ENCODE results near the gene NCOR2. TPM values are rescaled to one million over a fixed set of nuclear protein-coding genes. Genes with fewer than 3 reads are reported as not detected.
A peak's percentile ranks its signal among the peaks of the same experiment; 100 is the strongest.

The NCOR2 gene
- total and polyA plus RNA-seq, 12 donors, result 16.9 to 243 (median 173) TPM

DNA sequence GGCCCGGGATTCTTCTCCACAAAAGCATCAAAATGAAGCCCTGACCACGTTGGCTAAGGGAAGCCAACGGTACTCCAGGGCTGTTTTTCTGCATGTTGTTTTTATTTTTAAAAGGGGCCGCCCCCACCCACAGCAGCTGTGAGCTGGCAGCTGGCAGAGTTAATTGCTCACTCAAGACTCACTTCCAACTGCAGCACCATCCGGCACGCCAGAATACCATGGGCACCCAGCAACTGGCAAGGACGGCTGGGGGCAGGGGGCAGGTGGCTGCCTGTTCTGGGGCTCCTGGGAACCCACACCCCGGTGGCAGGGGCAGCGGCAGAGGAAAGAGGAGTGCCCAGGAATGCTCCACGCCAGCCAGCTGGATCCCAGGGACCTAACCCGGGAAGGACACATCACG lies 44.3 kb downstream of the NCOR2 start:
- WGBS, 4 donors, result 42 to 50% (median 46%) methylated on average over 8 to 12 of the region's 12 CpGs
- intact Hi-C loops (cut with DNase I), result no loop called here
- DNase-seq, result no peak
- no peaks in the 10 kb centered on the region for H3K36me3 ChIP-seq (replicated peaks in 1 of 2)
- peaks cover 26 to 47% of the 10 kb centered on the region in 2 donors for H3K4me1 ChIP-seq (replicated peaks in 1 of 2)
- H3K27me3 ChIP-seq, result no peaks in the 10 kb centered on the region
- no peaks in the 10 kb centered on the region for H3K9me3 ChIP-seq (replicated peaks in 1 of 3)
- H3K27ac ChIP-seq, result peak overlapping the region in 1 of 5 donors; percentile 49
- no peak overlapping the region for H3K4me3 ChIP-seq
- no peak for TF ChIP-seq POLR2A (IDR thresholded peaks at IDR 0.05)
- TF ChIP-seq, protein P1, sequence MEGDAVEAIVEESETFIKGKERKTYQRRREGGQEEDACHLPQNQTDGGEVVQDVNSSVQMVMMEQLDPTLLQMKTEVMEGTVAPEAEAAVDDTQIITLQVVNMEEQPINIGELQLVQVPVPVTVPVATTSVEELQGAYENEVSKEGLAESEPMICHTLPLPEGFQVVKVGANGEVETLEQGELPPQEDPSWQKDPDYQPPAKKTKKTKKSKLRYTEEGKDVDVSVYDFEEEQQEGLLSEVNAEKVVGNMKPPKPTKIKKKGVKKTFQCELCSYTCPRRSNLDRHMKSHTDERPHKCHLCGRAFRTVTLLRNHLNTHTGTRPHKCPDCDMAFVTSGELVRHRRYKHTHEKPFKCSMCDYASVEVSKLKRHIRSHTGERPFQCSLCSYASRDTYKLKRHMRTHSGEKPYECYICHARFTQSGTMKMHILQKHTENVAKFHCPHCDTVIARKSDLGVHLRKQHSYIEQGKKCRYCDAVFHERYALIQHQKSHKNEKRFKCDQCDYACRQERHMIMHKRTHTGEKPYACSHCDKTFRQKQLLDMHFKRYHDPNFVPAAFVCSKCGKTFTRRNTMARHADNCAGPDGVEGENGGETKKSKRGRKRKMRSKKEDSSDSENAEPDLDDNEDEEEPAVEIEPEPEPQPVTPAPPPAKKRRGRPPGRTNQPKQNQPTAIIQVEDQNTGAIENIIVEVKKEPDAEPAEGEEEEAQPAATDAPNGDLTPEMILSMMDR (IDR thresholded peaks at IDR 0.05), result no peak

DNA sequence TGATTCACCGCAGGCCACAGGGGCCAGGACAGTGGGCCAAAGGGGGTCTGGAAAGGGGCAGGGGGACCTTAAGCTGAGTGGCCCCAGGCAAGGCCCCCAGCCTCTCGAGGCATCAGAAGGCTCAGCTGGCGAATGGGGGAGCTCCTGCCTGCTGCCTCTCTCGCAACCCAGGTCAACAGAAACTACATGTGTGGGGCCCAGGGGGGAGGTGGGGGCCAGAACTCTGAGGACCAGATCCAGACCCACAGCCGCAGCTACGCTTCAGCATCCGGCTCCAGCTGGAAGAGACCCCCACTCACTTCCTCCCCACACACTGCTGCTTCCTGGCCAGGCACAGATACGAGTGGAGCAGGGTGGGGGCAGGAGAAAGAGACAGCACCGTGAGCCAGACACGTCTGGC lies 46.5 kb downstream of the NCOR2 start:
- 50 to 62% (median 55%) methylated on average over 4 to 10 of the region's 10 CpGs for WGBS, 4 donors
- H3K27me3 ChIP-seq, result no peaks in the 10 kb centered on the region
- H3K27ac ChIP-seq, result peak overlapping the region in 3 of 5 donors; percentile 93 to 97 (median 97)
- H3K4me1 ChIP-seq (replicated peaks in 1 of 2), result peaks cover 44 to 66% of the 10 kb centered on the region in 2 donors
- no peaks in the 10 kb centered on the region for H3K36me3 ChIP-seq (replicated peaks in 1 of 2)
- intact Hi-C loops (cut with DNase I), result no loop called here
- no peak for DNase-seq
- no peaks in the 10 kb centered on the region for H3K9me3 ChIP-seq (replicated peaks in 1 of 3)
- no peak overlapping the region for H3K4me3 ChIP-seq
- no peak for TF ChIP-seq POLR2A (IDR thresholded peaks at IDR 0.05)
- TF ChIP-seq, protein P1 (IDR thresholded peaks at IDR 0.05), result no peak

DNA sequence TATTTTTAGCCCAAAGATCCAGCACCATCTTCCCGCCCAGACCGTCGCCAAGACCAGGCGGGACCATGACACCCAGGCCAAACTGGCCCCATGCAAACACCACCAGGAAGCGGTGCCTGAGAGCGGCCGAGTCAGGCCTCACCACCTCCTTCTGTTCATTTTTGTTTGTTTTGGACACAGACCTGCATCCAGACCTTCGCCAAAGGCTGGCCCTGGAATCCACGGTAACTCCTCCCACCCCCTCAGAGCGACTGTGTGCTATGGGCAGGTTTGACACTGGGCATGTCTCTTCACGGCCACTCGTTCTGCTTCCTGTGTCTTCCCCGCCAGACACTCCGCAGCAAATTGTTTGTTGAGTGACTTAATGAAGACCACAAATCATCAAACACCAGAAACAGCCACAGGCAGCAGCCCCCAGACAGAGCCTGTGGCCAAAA lies 47.1 kb downstream of the NCOR2 start:
- H3K4me3 ChIP-seq, result no peak overlapping the region
- H3K9me3 ChIP-seq (replicated peaks in 1 of 3), result no peaks in the 10 kb centered on the region
- WGBS, 4 donors, result 25 to 44% (median 36%) methylated on average over 13 to 14 of the region's 14 CpGs
- intact Hi-C loops (cut with DNase I), result no loop called here
- DNase-seq, result peak; percentile 69 to 85 (median 75)
- peaks cover 44 to 66% of the 10 kb centered on the region in 2 donors for H3K4me1 ChIP-seq (replicated peaks in 1 of 2)
- no peaks in the 10 kb centered on the region for H3K36me3 ChIP-seq (replicated peaks in 1 of 2)
- TF ChIP-seq, protein P1 (IDR thresholded peaks at IDR 0.05), result no peak
- peak in 1 of 2 donors; percentile 39 for TF ChIP-seq POLR2A (IDR thresholded peaks at IDR 0.05)
- no peaks in the 10 kb centered on the region for H3K27me3 ChIP-seq
- H3K27ac ChIP-seq, result peak overlapping the region in 4 of 5 donors; percentile 93 to 98 (median 97)

DNA sequence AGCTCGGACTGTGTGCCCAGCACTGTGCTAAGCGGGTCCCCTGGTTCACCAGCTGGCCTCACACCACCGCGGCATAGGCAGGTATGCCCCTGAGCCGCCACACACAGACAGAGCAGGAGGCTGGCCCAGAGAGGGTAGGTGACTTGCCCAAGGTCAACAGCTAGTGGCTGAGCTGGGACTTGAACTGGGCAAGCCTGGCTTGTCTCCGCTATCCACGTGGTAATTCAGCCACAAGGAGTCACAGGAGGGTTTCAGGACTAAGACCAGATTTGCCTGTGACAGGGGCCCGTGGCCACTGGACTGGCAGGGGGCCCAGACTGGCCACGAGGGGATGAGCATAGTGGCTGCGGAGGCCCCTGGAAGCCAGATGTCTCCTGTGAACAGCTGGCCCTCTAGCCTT lies 47.7 kb downstream of the NCOR2 start:
- Histone ChIP-seq H3K27ac (peak overlapping the region in 4 of 5 donors; percentile 93 to 98 (median 97)), H3K4me3 (no peak overlapping the region), H3K9me3 (replicated peaks in 1 of 3) (no peaks in the 10 kb centered on the region), H3K36me3 (replicated peaks in 1 of 2) (no peaks in the 10 kb centered on the region), H3K4me1 (replicated peaks in 1 of 2) (peaks cover 44 to 70% of the 10 kb centered on the region in 2 donors), H3K27me3 (no peaks in the 10 kb centered on the region)
- intact Hi-C loops (cut with DNase I), result no loop called here
- 28 to 80% (median 46%) methylated on average over 2 to 10 of the region's 10 CpGs for WGBS, 4 donors
- DNase-seq, result peak in 3 of 7 donors; percentile 42 to 46 (median 45)
- no peak for TF ChIP-seq POLR2A (IDR thresholded peaks at IDR 0.05)
- TF ChIP-seq, protein P1 (IDR thresholded peaks at IDR 0.05), result no peak
